H1 (cell line): Measurements from ENCODE around the gene C3. TPM values are rescaled to one million over a fixed set of nuclear protein-coding genes. Genes with fewer than 3 reads are reported as not detected.

ENCODE experiments used
- CTCF ChIA-PET: fragments of 300-600 bp; sonication (Branson Sonifier 250); formaldehyde crosslinking; loops from one replicate; lab custom pipeline; 2021; ENCODE audit not compliant: partially characterized antibody; lab: Charles Lee
- POLR2A ChIA-PET: fragments of 300-600 bp; sonication (Branson Sonifier 250); formaldehyde crosslinking; loops from one replicate; lab custom pipeline; 2021; ENCODE audit warnings: inconsistent platforms; ENCODE audit not compliant: partially characterized antibody; lab: Charles Lee
- DNase-seq, 2 experiments: peaks; one replicate each; pipeline versions ENCODE4 v3.0.0 to v3.0.0-alpha.2; 2010 to 2022; ENCODE audit warnings: low spot score in 2 of 2, low read depth in 1 of 2, mixed read lengths in 1 of 2
- FAIRE-seq: peaks from 2 replicates; lab custom pipeline; 2011; peaks lifted over from hg19 to GRCh38; lab: Jason Lieb, UNC
- H2AFZ ChIP-seq: 2 replicates; pipeline ENCODE4 v1.8.1; 2012; ENCODE audit warnings: low read length, inconsistent platforms
- H2AK5ac ChIP-seq: 2 replicates; pipeline ENCODE4 v1.6.1; 2013; ENCODE audit warnings: low read depth, low read length
- H2BK120ac ChIP-seq: replicated peaks from 2 replicates; pipeline ENCODE3; 2013; ENCODE audit warnings: low read depth, low read length, inconsistent platforms
- H2BK12ac ChIP-seq: 2 replicates; pipeline ENCODE4 v1.6.1; 2013; ENCODE audit warnings: low read depth, low read length
- H2BK15ac ChIP-seq: 2 replicates; pipeline ENCODE4 v1.6.1; 2013; ENCODE audit warnings: low read length
- H2BK20ac ChIP-seq: 2 replicates; pipeline ENCODE4 v1.6.1; 2013; ENCODE audit warnings: low read length
- H2BK5ac ChIP-seq: 2 replicates; pipeline ENCODE4 v1.6.1; 2013; ENCODE audit warnings: low read depth, low read length
- H3K14ac ChIP-seq: 2 replicates; pipeline ENCODE4 v1.6.1; 2013; ENCODE audit warnings: inconsistent platforms; ENCODE audit not compliant: insufficient read length
- H3K18ac ChIP-seq: 2 replicates; pipeline ENCODE4 v1.6.1; 2013; ENCODE audit warnings: low read length; ENCODE audit errors: extremely low read depth
- H3K23ac ChIP-seq: 2 replicates; pipeline ENCODE4 v1.6.1; 2013; ENCODE audit warnings: inconsistent platforms; ENCODE audit not compliant: insufficient read length
- H3K23me2 ChIP-seq: 2 replicates; pipeline ENCODE4 v1.6.1; 2013; ENCODE audit warnings: low read depth, low read length
- H3K27ac ChIP-seq: 2 replicates; pipeline ENCODE4 v1.6.1; 2011; ENCODE audit warnings: low read depth, low read length, inconsistent platforms
- H3K27me3 ChIP-seq, 4 experiments: replicated peaks in 1 of 4; 1 replicate in 1 of 4; 2 replicates in 3 of 4; pipeline versions ENCODE4 v1.6.1 to v1.8.1; 2011 to 2013; ENCODE audit warnings: low read length in 3 of 4, mild to moderate bottlenecking in 3 of 4, inconsistent platforms in 2 of 4, mixed read lengths in 2 of 4, moderate library complexity in 1 of 4; ENCODE audit not compliant: control insufficient read depth in 3 of 4, insufficient read depth in 3 of 4; ENCODE audit errors: extremely low read depth in 1 of 4
- H3K36me3 ChIP-seq, 4 experiments: 2 replicates each; pipeline versions ENCODE4 v1.6.1 to v1.8.1; 2011 to 2013; ENCODE audit warnings: mild to moderate bottlenecking in 4 of 4, low read length in 3 of 4, moderate library complexity in 2 of 4, control low read depth in 1 of 4, inconsistent platforms in 1 of 4; ENCODE audit not compliant: insufficient read depth in 4 of 4, control insufficient read depth in 2 of 4
- H3K4ac ChIP-seq: replicated peaks from 2 replicates; pipeline ENCODE3; 2013; ENCODE audit warnings: low read length, low read depth, mixed read lengths, inconsistent platforms; ENCODE audit not compliant: insufficient read length
- H3K4me1 ChIP-seq, 4 experiments: replicated peaks in 1 of 4; 1 replicate in 1 of 4; 2 replicates in 3 of 4; pipeline versions ENCODE4 v1.6.1 to v1.8.1; 2011 to 2013; ENCODE audit warnings: low read length in 3 of 4, inconsistent platforms in 2 of 4, mixed read lengths in 1 of 4; ENCODE audit not compliant: insufficient read depth in 4 of 4, control insufficient read depth in 3 of 4
- H3K4me2 ChIP-seq, 2 experiments: 2 replicates each; pipeline versions ENCODE4 v1.6.1 to v1.8.1; 2011 to 2013; ENCODE audit warnings: low read depth in 2 of 2, low read length in 2 of 2, control low read depth in 1 of 2, inconsistent platforms in 1 of 2, mild to moderate bottlenecking in 1 of 2; ENCODE audit not compliant: insufficient read depth in 1 of 2
- H3K4me3 ChIP-seq, 4 experiments: fragments of 200-600, 300-600 bp in 1 of 4; sonication (generic), shearing (Covaris generic), sonication (Bioruptor Twin) in 1 of 4; 2 replicates each; pipeline versions ENCODE4 v1.5.1 to v1.8.1; 2011 to 2016; ENCODE audit warnings: low read length in 4 of 4, low read depth in 3 of 4, control low read depth in 2 of 4, inconsistent platforms in 2 of 4, mild to moderate bottlenecking in 2 of 4, mixed read lengths in 1 of 4, moderate library complexity in 1 of 4; ENCODE audit not compliant: insufficient read depth in 2 of 4; ENCODE audit errors: extremely low read depth in 1 of 4
- H3K56ac ChIP-seq: replicated peaks from 2 replicates; pipeline ENCODE3; 2013; ENCODE audit warnings: low read depth, mild to moderate bottlenecking, mixed read lengths, low read length, inconsistent platforms; ENCODE audit not compliant: insufficient read length
- H3K79me1 ChIP-seq: 2 replicates; pipeline ENCODE4 v1.6.1; 2013; ENCODE audit warnings: low read depth, low read length, control low read depth
- H3K79me2 ChIP-seq, 2 experiments: 2 replicates each; pipeline versions ENCODE4 v1.6.1 to v1.8.1; 2012 to 2013; ENCODE audit warnings: low read length in 2 of 2, mild to moderate bottlenecking in 2 of 2, inconsistent platforms in 1 of 2; ENCODE audit not compliant: insufficient read depth in 2 of 2, control insufficient read depth in 1 of 2
- H3K9ac ChIP-seq, 4 experiments: replicated peaks in 1 of 4; 1 replicate in 1 of 4; 2 replicates in 3 of 4; pipeline versions ENCODE4 v1.6.1 to v1.8.1; 2011 to 2013; ENCODE audit warnings: low read depth in 3 of 4, low read length in 3 of 4, control low read depth in 2 of 4, mild to moderate bottlenecking in 2 of 4, moderate library complexity in 2 of 4, inconsistent platforms in 1 of 4; ENCODE audit errors: extremely low read depth in 1 of 4
- H3K9me3 ChIP-seq, 2 experiments: 2 replicates each; pipeline versions ENCODE4 v1.6.1 to v1.8.1; 2012 to 2013; ENCODE audit warnings: mild to moderate bottlenecking in 2 of 2, moderate library complexity in 2 of 2, control low read depth in 1 of 2, inconsistent platforms in 1 of 2, low read depth in 1 of 2, low read length in 1 of 2, mixed read lengths in 1 of 2; ENCODE audit not compliant: insufficient read depth in 2 of 2
- H4K20me1 ChIP-seq, 2 experiments: replicated peaks in 1 of 2; 2 replicates each; pipeline versions ENCODE3 to v1.8.1; 2011 to 2013; ENCODE audit warnings: inconsistent platforms in 2 of 2, low read length in 2 of 2, mild to moderate bottlenecking in 1 of 2; ENCODE audit not compliant: insufficient read depth in 2 of 2, control insufficient read depth in 1 of 2
- H4K5ac ChIP-seq: 2 replicates; pipeline ENCODE4 v1.6.1; 2013; ENCODE audit warnings: low read length, low read depth, mixed read lengths, inconsistent platforms; ENCODE audit not compliant: insufficient read length
- H4K8ac ChIP-seq: 2 replicates; pipeline ENCODE4 v1.8.0; 2013; ENCODE audit warnings: mild to moderate bottlenecking, moderate library complexity, low read length, inconsistent platforms; ENCODE audit not compliant: insufficient read depth; ENCODE audit errors: extremely low read depth
- H4K91ac ChIP-seq: replicated peaks from 2 replicates; pipeline ENCODE3; 2013; ENCODE audit warnings: low read length, mixed read lengths, inconsistent platforms; ENCODE audit not compliant: insufficient read length
- KDM1A ChIP-seq: fragments of 200-600, 300-600 bp; sonication (generic); IDR thresholded peaks from 2 replicates; pipeline ENCODE4 v1.7.1; 2016; ENCODE audit warnings: mild to moderate bottlenecking, low read length, borderline replicate concordance
- KDM4A ChIP-seq: IDR thresholded peaks from one replicate; pipeline ENCODE4 v1.7.1; 2012; ENCODE audit warnings: low read depth, mild to moderate bottlenecking, moderate library complexity, low read length, inconsistent platforms; ENCODE audit not compliant: severe bottlenecking
- RAD21 ChIP-seq, 2 experiments: IDR thresholded peaks in 1 of 2; conservative IDR thresholded peaks in 1 of 2; 2 replicates each; pipeline ENCODE4 v1.6.1; 2011; ENCODE audit warnings: low read depth in 2 of 2, low read length in 2 of 2, improper control_type of control experiment in 1 of 2, inconsistent platforms in 1 of 2, mild to moderate bottlenecking in 1 of 2, moderate library complexity in 1 of 2
- RFX5 ChIP-seq: IDR thresholded peaks from 2 replicates; pipeline ENCODE4 v1.6.1; 2011; ENCODE audit warnings: low read depth, low read length, improper control_type of control experiment, borderline replicate concordance
- SIX5 ChIP-seq: IDR thresholded peaks from 2 replicates; pipeline ENCODE4 v1.6.1; 2011; ENCODE audit warnings: mild to moderate bottlenecking, low read depth, low read length
- WGBS, 2 experiments: shearing (Covaris generic) in 1 of 2; methylation state at CpG; one replicate each; pipeline versions ENCODE4 v1.1.6 to v1.1.7; 2013 to 2015; ENCODE audit warnings: low lambda C conversion rate in 2 of 2, mixed read lengths in 2 of 2, inconsistent platforms in 1 of 2, low coverage in 1 of 2, missing lambda C conversion rate in 1 of 2; ENCODE audit not compliant: insufficient replicate concordance in 2 of 2, insufficient coverage in 1 of 2, insufficient read length in 1 of 2; ENCODE audit errors: extremely low coverage in 1 of 2, missing lambda C conversion rate in 1 of 2; 5-methylcytosine and 5-hydroxymethylcytosine counted together
- polyA plus RNA-seq, 7 experiments: library from polyadenylated mRNA; depleted of rRNA in 3 of 7; stranded (reverse) in 5 of 7; unstranded in 2 of 7; fragments of >200 nt in 5 of 7; fragments of 200-250 nt in 2 of 7; gene quantifications; 1 replicate in 5 of 7; 2 replicates in 1 of 7; 4 replicates in 1 of 7; pipeline versions ENCODE4 v1.2.1 to v1.2.3, GENCODE V29; 2011 to 2013; ENCODE audit warnings: missing spikeins in 2 of 7, mixed read lengths in 2 of 7
- total RNA-seq: library from RNA; stranded (reverse); fragmentation: NEBNext Ultra II Directional; extraction: Animal tissue kit (Norgen Biotek cat#: 25700); gene quantifications from 2 replicates; pipeline ENCODE4 v1.2.1, GENCODE V29; 2021
- TF ChIP-seq, protein P1 (sequence below), 3 experiments: IDR thresholded peaks; 1 replicate in 2 of 3; 2 replicates in 1 of 3; pipeline versions ENCODE4 v1.5.1 to v1.6.1; 2011; ENCODE audit warnings: low read length in 3 of 3, mild to moderate bottlenecking in 3 of 3, inconsistent platforms in 2 of 3, low read depth in 1 of 3, moderate library complexity in 1 of 3; ENCODE audit not compliant: insufficient read depth in 1 of 3; ENCODE audit errors: control extremely low read depth in 1 of 3

C3 gene
- total and polyA plus RNA-seq, 2 of the 8 experiments (the other 6 are each of a cell fraction or from before 2014, with no cell fraction given), result 6.4 to 12.8 TPM

DNA sequence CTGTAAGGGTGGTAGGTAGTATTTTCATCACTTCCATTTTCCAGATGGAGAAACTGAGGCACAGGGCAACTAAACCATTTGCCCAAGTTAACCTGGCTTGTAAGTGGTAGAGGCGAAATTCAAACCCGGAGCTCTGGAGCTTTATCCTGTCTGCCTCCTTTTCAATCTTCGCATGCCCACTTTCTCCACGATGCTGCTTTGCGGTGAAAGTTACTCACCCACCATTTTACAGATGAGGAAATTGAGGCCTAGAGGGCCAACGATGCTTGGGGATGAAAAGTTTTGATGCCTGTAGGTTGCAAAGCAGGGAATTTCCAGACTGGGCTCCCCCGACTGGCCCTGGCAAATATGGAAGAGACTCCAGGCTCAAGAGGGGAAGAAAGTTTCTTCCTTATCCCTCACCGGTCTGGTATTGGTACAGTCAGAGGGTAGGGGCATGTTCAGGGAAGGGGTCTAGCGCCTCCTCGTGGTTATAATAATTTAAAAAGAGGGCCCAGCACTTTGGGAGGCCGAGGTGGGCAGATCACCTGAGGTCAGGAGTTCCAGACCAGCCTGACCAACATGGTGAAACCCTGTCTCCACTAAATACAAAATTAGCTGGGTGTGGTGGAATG, 48.7 kb upstream of the C3 start:
- Histone ChIP-seq H3K79me1 (peaks cover 10% of the 10 kb centered on the region), H3K56ac (no peak overlapping the region), H2BK20ac (no peak overlapping the region), H2BK120ac (no peak overlapping the region), H3K23ac (no peak overlapping the region), H4K5ac (no peak overlapping the region), H3K36me3 (no peaks in the 10 kb centered on the region), H3K14ac (no peak overlapping the region), H3K27ac (no peak overlapping the region), H3K9ac (no peak overlapping the region), H3K18ac (no peak overlapping the region), H2BK12ac (no peak overlapping the region), H3K4ac (no peak overlapping the region), H3K9me3 (no peaks in the 10 kb centered on the region), H2BK5ac (no peak overlapping the region), H3K27me3 (no peaks in the 10 kb centered on the region), H4K8ac (no peak overlapping the region), H4K20me1 (no peaks in the 10 kb centered on the region), H2AFZ (no peak overlapping the region), H3K4me2 (no peak overlapping the region), H3K4me3 (no peak overlapping the region), H2AK5ac (no peak overlapping the region), H3K4me1 (peaks cover 3 to 13% (median 8%) of the 10 kb centered on the region in 4 experiments), H2BK15ac (no peak overlapping the region), H3K23me2 (peaks cover 15% of the 10 kb centered on the region), H4K91ac (no peak overlapping the region), H3K79me2 (peaks cover 0 to 6% of the 10 kb centered on the region in 2 experiments; a peak in 2 of 4 replicates)
- 70% methylated on average over 11 of the region's 11 CpGs; no CpG with 5 or more reads in 1 of the 2 experiments for WGBS, 2 experiments
- FAIRE-seq (no peak), DNase-seq (peak in 1 of 2 experiments; percentile 56)
- ChIA-PET CTCF (interaction anchor here (0.6 to 4.4 kb wide), 29 partner anchors 9 to 643 kb away, joined by 3 to 31 read pairs (median 3); partner anchors contain the start of genes DENND1C, GPR108 and TNFSF9), POLR2A (interaction anchor here (1.2 to 4.5 kb wide), 4 partner anchors 9 to 54 kb away, joined by 3 to 32 read pairs (median 4); partner anchors contain the start of gene GPR108)
- no peak for TF ChIP-seq KDM4A
- TF ChIP-seq RAD21 (IDR thresholded peaks at IDR 0.05 in 1 of 2, conservative IDR thresholded peaks at IDR 0.05 in 1 of 2; ENCODE audit: low read depth in 2 of 2, low read length in 2 of 2), result peak; percentile 67 to 74
- TF ChIP-seq KDM1A, result 0 out of 2 replicates have a peak, but pooled peaks have one; percentile 14
- TF ChIP-seq RFX5, result no peak
- TF ChIP-seq, protein P1, sequence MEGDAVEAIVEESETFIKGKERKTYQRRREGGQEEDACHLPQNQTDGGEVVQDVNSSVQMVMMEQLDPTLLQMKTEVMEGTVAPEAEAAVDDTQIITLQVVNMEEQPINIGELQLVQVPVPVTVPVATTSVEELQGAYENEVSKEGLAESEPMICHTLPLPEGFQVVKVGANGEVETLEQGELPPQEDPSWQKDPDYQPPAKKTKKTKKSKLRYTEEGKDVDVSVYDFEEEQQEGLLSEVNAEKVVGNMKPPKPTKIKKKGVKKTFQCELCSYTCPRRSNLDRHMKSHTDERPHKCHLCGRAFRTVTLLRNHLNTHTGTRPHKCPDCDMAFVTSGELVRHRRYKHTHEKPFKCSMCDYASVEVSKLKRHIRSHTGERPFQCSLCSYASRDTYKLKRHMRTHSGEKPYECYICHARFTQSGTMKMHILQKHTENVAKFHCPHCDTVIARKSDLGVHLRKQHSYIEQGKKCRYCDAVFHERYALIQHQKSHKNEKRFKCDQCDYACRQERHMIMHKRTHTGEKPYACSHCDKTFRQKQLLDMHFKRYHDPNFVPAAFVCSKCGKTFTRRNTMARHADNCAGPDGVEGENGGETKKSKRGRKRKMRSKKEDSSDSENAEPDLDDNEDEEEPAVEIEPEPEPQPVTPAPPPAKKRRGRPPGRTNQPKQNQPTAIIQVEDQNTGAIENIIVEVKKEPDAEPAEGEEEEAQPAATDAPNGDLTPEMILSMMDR (IDR thresholded peaks at IDR 0.05; ENCODE audit: control extremely low read depth in 1 of 3, insufficient read depth in 1 of 3, low read depth in 1 of 3, low read length in 3 of 3), result peak; percentile 17 to 61 (median 53)
- no peak for TF ChIP-seq SIX5
